Ramos (cell line): ENCODE data around the gene CNTFR.

Experiments used
- in situ Hi-C: fragments of 300-500 bp; cut with MboI; formaldehyde crosslinking; loops from one replicate; pipeline ENCODE4 v1.14.3; 2022; ENCODE audit warnings: low sequenced_read_pairs; ENCODE audit not compliant: unreplicated experiment

Gene CNTFR

GRCh38 chr9:34591248-34591916 lies 1.9 kb upstream of the CNTFR start:
- in situ Hi-C loops: loop anchor here (25.0 kb wide), 1 partner anchor 154 kb away; no protein-coding TSS in a partner anchor

- in situ Hi-C loops: loop anchor here (25.0 kb wide), 1 partner anchor 153 kb away; no protein-coding TSS in a partner anchor
These were observed 1.1 kb upstream of the CNTFR start for GRCh38 chr9:34590381-34591247.

GRCh38 chr9:34588671-34589635 lies 571 bp downstream of the CNTFR start:
- in situ Hi-C loops: loop anchor here (25.0 kb wide), 1 partner anchor 152 kb away; no protein-coding TSS in a partner anchor

- in situ Hi-C loops: loop anchor here (25.0 kb wide), 1 partner anchor 150 kb away; no protein-coding TSS in a partner anchor
These were observed 2.3 kb downstream of the CNTFR start for GRCh38 chr9:34587271-34587670.

GRCh38 chr9:34585946-34586669 lies 3.4 kb downstream of the CNTFR start:
- in situ Hi-C loops: loop anchor here (25.0 kb wide), 1 partner anchor 149 kb away; no protein-coding TSS in a partner anchor

- in situ Hi-C loops: loop anchor here (25.0 kb wide), 1 partner anchor 148 kb away; no protein-coding TSS in a partner anchor
These were observed 4.6 kb downstream of the CNTFR start for GRCh38 chr9:34584970-34585369.

GRCh38 chr9:34582787-34583186 lies 6.7 kb downstream of the CNTFR start:
- in situ Hi-C loops: loop anchor here (25.0 kb wide), 1 partner anchor 145 kb away; no protein-coding TSS in a partner anchor

GRCh38 chr9:34581318-34581717 lies 8.2 kb downstream of the CNTFR start:
- in situ Hi-C loops: loop anchor here (25.0 kb wide), 1 partner anchor 144 kb away; no protein-coding TSS in a partner anchor

GRCh38 chr9:34580358-34580757 lies 9.2 kb downstream of the CNTFR start:
- in situ Hi-C loops: loop anchor here (25.0 kb wide), 1 partner anchor 143 kb away; no protein-coding TSS in a partner anchor

- in situ Hi-C loops: loop anchor here (25.0 kb wide), 1 partner anchor 142 kb away; no protein-coding TSS in a partner anchor
These were observed 9.7 kb downstream of the CNTFR start for GRCh38 chr9:34579808-34580163.

- in situ Hi-C loops: loop anchor here (25.0 kb wide), 1 partner anchor 142 kb away; no protein-coding TSS in a partner anchor
These were observed 10.3 kb downstream of the CNTFR start for GRCh38 chr9:34579104-34579807.

- in situ Hi-C loops: loop anchor here (25.0 kb wide), 1 partner anchor 141 kb away; no protein-coding TSS in a partner anchor
These were observed 11.1 kb downstream of the CNTFR start for GRCh38 chr9:34578241-34579103.

GRCh38 chr9:34577400-34578240 lies 11.9 kb downstream of the CNTFR start:
- in situ Hi-C loops: loop anchor here (25.0 kb wide), 1 partner anchor 140 kb away; no protein-coding TSS in a partner anchor

GRCh38 chr9:34576597-34577399 lies 12.7 kb downstream of the CNTFR start:
- in situ Hi-C loops: loop anchor here (25.0 kb wide), 1 partner anchor 139 kb away; no protein-coding TSS in a partner anchor

- in situ Hi-C loops: loop anchor here (25.0 kb wide), 1 partner anchor 139 kb away; no protein-coding TSS in a partner anchor
These were observed 13.5 kb downstream of the CNTFR start for GRCh38 chr9:34575862-34576596.
